ENCODE results near the gene DNAH14. TPM values are rescaled to one million over a fixed set of nuclear protein-coding genes. Genes with fewer than 3 reads are reported as not detected.

Gene DNAH14
- total and polyA plus RNA-seq, 2 of the 13 experiments (the other 11 are each of a cell fraction or from before 2014, with no cell fraction given), result 4.5 to 27.5 TPM

- TF ChIP-seq NFIB (CRISPR knock-in tag; IDR thresholded peaks at IDR 0.05; ENCODE audit: borderline replicate concordance), result no peak
- TF ChIP-seq NBN (conservative IDR thresholded peaks at IDR 0.05), result no peak
- TF ChIP-seq NR2F1 (CRISPR knock-in tag; IDR thresholded peaks at IDR 0.05), result no peak
- no peak for TF ChIP-seq ZSCAN29 (CRISPR knock-in tag; conservative IDR thresholded peaks at IDR 0.05)
- no peak for TF ChIP-seq ZZZ3 (CRISPR knock-in tag; IDR thresholded peaks at IDR 0.05; ENCODE audit: borderline replicate concordance)
- no peak for TF ChIP-seq KDM1A (CRISPR knock-in tag; IDR thresholded peaks at IDR 0.05)
- TF ChIP-seq ZNF772 (CRISPR knock-in tag; IDR thresholded peaks at IDR 0.05), result peak; percentile 47; the same call in 1 of the 2 replicates
- no peak for TF ChIP-seq CC2D1A (CRISPR knock-in tag; IDR thresholded peaks at IDR 0.05)
- TF ChIP-seq RBM39 (IDR thresholded peaks at IDR 0.05; ENCODE audit: low read depth, low read length, poor library complexity, severe bottlenecking), result no peak
- peak; percentile 49; the same call in 1 of the 2 replicates for TF ChIP-seq KAT8 (CRISPR knock-in tag; IDR thresholded peaks at IDR 0.05)
- TF ChIP-seq ZNF564 (CRISPR knock-in tag; IDR thresholded peaks at IDR 0.05), result peak; percentile 49; the same call in 1 of the 2 replicates
- no peak for TF ChIP-seq NR3C1 (CRISPR knock-in tag; IDR thresholded peaks at IDR 0.05)
- no peak for TF ChIP-seq ZNF337 (CRISPR knock-in tag; IDR thresholded peaks at IDR 0.05; ENCODE audit: borderline replicate concordance, low read depth)
- TF ChIP-seq ZFY (CRISPR knock-in tag; IDR thresholded peaks at IDR 0.05), result no peak
- TF ChIP-seq BRF2 (CRISPR knock-in tag; IDR thresholded peaks at IDR 0.05), result no peak
- TF ChIP-seq ZNF646 (CRISPR knock-in tag; IDR thresholded peaks at IDR 0.05), result no peak
- TF ChIP-seq ZBTB34 (CRISPR knock-in tag; IDR thresholded peaks at IDR 0.05), result no peak; the same call in 1 of the 2 replicates
- TF ChIP-seq ARNT2 (CRISPR knock-in tag; IDR thresholded peaks at IDR 0.05; ENCODE audit: low read depth), result no peak
- no peak for TF ChIP-seq KDM6A (CRISPR knock-in tag; IDR thresholded peaks at IDR 0.05; ENCODE audit: low read depth)
These were observed 512.0 kb downstream of the DNAH14 start (continued) for GRCh38 chr1:225441314-225442122.
